AG10803 (cell line): ENCODE measurements around the gene ABHD4.
"Not testable (repeated sequence)": the region's sequence is repeated elsewhere in the genome, so short reads cannot be mapped to it uniquely, and the experiment has no call there.

Source experiments
- DNase-seq: peaks from one replicate; pipeline ENCODE4 v3.0.0; 2010; ENCODE audit warnings: low read depth
- H3K4me3 ChIP-seq: 2 replicates; pipeline ENCODE4 v1.5.1; 2011; ENCODE audit warnings: mild to moderate bottlenecking, low read length, control low read depth
- TF ChIP-seq, protein P1 (sequence below): conservative IDR thresholded peaks from 2 replicates; pipeline ENCODE4 v1.5.1; 2011; ENCODE audit warnings: mild to moderate bottlenecking, low read length, control low read depth, inconsistent platforms

The ABHD4 gene

GRCh38 chr14:22553445-22553844 lies 44.7 kb upstream of the ABHD4 start:
- no peak for DNase-seq
- no peak overlapping the region for H3K4me3 ChIP-seq
- TF ChIP-seq, protein P1, sequence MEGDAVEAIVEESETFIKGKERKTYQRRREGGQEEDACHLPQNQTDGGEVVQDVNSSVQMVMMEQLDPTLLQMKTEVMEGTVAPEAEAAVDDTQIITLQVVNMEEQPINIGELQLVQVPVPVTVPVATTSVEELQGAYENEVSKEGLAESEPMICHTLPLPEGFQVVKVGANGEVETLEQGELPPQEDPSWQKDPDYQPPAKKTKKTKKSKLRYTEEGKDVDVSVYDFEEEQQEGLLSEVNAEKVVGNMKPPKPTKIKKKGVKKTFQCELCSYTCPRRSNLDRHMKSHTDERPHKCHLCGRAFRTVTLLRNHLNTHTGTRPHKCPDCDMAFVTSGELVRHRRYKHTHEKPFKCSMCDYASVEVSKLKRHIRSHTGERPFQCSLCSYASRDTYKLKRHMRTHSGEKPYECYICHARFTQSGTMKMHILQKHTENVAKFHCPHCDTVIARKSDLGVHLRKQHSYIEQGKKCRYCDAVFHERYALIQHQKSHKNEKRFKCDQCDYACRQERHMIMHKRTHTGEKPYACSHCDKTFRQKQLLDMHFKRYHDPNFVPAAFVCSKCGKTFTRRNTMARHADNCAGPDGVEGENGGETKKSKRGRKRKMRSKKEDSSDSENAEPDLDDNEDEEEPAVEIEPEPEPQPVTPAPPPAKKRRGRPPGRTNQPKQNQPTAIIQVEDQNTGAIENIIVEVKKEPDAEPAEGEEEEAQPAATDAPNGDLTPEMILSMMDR: no peak

DNA sequence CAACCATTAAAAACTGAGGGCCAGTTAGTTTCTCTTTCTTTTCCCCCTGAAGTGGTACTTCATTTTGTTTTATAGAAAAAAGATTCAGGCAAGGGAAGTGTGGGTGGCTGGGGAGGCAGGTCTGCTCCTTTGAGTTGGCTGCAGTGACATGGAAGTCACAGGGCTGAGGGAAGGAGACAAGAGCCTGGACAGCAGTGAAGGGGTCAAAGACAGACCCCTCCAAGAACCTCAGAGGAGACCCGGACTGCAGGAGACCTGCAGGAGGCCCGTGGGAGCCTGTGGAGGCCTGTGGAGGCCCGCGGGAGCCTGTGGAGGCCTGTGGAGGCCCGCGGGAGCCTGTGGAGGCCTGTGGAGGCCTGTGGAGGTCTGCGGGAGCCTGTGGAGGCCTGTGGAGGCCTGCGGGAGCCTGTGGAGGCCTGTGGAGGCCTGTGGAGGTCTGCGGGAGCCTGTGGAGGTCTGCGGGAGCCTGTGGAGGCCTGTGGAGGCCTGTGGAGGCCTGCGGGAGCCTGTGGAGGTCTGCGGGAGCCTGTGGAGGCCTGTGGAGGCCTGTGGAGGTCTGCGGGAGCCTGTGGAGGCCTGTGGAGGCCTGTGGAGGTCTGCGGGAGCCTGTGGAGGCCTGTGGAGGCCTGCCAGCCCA lies 44.1 kb upstream of the ABHD4 start:
- H3K4me3 ChIP-seq, DNase-seq: not testable (repeated sequence)

GRCh38 chr14:22554498-22555383 lies 43.4 kb upstream of the ABHD4 start:
- TF ChIP-seq, protein P1: no peak
- no peak for DNase-seq
- no peak overlapping the region for H3K4me3 ChIP-seq

GRCh38 chr14:22555384-22556011 lies 42.6 kb upstream of the ABHD4 start:
- DNase-seq: no peak
- H3K4me3 ChIP-seq: no peak overlapping the region
- TF ChIP-seq, protein P1: no peak

DNA sequence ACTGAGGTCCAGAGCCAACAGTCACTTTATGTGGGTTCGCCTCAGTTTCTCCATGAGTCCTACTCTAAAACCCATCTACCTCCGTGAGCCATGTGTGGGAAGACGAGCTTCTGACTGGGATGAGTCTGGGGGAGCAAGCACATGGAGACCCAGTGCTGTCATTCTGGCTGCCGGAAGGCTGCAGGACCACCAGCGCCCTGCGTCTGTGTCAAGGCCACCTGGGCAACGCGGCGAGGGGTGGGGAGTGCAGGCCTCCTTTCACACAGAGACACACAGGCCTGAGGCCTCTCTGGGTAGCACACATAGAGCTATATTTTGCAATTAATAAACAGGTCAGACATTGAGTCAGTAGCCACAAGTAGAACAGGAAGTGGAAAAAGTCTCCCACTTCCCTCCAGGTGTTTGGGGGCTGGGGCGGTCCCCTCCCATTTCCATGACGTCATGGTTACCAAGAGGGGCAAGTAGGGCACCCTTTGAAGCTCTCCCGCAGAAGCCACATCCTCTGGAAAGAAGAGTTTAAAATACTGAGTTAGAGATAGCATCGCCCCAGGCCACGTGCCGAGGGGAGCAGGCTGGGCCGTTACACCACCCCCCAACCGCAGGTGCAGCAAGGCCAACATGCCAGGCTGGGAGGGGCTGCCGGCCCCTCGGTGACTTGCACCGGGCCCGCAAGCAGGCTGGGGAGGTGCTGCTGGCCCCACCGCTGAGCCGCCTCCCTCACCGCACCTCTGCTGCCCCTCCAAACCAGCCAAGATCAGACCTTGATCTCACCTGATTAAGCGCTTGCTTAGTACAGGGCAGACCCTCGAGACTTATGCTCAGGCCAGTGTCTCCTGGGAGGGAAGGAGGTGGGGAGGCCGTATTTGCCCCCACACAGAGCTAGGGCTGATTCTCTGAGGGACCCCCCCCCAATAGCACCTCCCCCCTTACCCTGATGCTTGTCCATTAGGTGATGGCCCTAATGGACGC lies 41.8 kb upstream of the ABHD4 start:
- no peak overlapping the region for H3K4me3 ChIP-seq
- DNase-seq: peak; percentile 62
- TF ChIP-seq, protein P1: no peak

DNA sequence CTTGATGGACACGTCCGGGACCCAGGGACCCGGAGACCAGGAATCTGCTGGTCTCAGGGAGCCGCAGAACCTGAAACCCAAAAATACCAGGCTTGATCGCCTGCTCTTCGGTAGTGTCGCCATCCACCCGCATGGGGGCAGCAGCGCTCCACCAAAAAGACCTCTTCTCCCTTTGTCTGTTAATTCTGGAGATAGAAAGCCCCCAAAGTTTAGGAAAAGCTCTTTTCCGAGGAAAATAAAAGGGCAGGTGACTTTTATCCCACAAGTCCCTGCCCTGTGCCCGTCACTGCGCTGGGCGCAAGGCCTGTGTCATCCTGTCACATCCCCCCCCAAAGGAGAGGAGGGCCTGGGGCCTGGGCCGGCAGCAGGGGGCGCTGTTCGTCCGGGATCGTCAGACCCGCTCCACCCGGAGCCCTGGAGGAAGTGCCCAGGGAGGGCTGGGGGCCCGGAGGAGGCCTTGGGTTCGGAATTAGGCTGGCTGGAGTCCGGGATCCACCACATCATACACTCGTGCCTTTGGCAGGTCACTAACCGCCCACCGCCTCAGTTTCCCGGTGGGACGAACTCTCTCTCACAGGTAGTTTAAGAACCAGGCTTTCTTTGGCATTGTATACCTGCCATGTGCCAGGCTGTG lies 41.0 kb upstream of the ABHD4 start:
- peak overlapping the region; percentile 56 for H3K4me3 ChIP-seq
- DNase-seq: peak; percentile 64

More for the DNA sequence above, 41.0 kb upstream of the ABHD4 start:
- TF ChIP-seq, protein P1: peak; percentile 77
